ENCODE measurements around the gene LPCAT1.
"Not testable (repeated sequence)": the region's sequence is repeated elsewhere in the genome, so short reads cannot be mapped to it uniquely, and the experiment has no call there.

The LPCAT1 gene

DNA sequence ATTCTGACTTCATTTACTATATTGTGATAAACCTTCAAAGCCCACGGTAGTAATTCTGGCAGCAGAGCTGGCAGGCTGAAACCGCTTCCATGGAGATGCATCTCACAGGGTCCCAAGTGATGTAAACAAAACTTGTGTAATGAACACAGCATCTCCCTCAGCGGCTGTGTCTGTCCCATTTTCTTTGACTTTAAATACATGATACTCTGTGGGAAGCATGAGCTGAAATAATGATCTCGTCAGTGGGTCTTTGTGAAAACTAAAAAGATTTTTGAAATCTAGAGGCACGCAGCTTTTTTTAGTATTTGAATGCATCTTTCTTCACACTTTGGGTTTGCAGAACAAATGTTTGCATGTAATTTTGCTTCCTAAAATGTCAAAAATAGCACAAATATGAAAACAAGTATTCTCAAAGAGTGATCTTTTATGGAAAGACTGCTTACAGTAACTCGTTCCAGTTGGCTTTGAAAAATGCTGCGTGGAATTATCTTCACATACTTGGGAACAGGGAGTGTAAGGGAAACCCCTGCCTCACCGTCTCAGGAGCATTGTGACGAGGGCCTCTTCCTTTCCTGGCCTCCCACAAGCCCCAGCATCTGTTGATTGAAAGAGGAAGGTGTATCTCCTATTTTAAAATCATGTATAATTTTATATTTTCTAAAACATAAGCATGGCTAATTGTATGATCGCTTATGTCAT lies 18.1 kb upstream of the LPCAT1 start:
- no peak for DNase-seq (ENCODE audit: low read depth)

DNA sequence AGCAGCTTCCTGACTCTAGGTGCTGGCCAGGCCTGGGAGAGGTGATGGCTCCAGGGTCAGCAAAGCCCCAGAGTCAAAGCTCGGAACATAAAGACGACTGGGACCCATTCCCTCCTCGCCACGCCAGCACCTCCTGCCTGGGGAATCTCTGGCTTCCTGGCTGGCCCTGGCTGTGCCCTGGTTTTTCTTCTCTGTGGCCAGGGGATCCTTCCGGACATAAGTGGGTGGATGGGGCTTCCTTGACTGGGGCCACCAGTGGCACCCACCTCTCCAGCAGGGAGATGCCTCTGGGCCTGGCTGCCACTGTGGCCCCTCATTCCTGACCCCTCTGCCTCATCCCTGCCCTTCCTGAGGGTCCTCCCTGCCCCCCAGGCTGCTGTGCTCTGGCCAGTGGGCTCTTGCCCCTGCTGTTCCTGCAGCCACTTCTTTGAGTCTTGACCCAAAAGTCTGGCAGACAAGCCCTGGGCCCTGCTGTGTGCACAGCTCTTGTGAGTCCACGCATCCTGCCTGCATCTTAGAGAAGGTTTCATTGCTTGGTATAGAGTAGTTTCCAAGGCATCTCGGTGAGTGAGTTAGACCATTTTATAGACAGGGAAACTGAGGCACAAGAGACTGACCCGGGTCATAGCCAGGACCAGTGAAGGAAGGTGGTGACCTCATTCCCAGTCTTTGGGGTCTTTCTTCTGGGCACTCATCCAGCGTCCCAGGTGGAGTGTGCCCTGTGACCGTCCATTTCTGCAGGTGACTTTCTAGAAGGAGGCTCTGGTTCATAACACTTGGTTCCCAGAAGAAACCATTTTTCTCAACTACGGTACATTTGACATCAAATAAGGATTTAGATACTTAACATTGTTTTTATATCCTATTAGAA lies 17.3 kb upstream of the LPCAT1 start:
- no peak for DNase-seq (ENCODE audit: low read depth)

DNA sequence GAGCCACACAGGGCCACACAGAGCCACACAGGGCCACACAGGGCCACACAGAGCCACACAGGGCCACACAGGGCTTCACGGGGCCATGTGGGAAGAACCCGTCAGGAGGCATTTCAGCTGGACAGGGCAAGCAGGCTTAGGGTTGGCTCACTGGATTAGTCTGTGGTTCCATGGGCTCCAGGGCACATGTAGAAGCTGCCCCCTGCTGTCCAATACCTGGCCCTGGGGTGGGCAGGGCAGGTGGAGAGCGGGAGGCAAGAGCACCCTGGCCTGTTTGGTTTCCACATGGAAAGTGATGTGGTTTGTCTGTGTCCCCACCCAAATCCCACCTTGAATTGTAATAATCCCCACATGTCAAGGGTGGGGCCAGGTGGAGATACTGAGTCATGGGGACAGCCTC lies 16.4 kb upstream of the LPCAT1 start:
- DNase-seq (ENCODE audit: low read depth): no peak

DNA sequence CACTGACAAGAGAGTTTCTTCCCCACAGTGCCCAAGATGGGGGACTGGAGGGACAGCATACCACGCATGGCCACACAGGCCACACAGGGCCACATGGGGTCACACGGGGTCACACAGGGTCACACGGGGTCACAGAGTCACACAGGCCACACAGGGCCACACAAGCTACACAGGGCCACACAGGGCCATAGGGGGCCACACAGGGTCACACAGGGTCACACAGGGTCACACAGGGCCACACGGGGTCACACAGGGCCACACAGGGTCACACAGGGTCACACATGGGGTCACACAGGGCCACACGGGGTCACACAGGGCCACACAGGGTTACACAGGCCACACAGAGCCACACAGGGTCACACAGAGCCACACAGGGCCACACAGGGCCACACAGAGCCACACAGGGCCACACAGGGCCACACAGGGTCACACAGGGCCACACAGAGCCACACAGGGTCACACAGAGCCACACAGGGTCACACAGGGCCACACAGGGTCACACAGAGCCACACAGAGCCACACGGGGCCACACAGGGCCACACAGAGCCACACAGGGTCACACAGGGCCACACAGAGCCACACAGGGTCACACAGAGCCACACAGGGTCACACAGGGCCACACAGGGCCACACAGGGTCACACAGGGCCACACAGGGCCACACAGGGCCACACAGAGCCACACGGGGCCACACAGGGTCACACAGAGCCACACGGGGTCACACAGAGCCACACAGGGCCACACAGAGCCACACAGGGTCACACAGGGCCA lies 15.8 kb upstream of the LPCAT1 start:
- not testable (repeated sequence) for DNase-seq (ENCODE audit: low read depth)

DNA sequence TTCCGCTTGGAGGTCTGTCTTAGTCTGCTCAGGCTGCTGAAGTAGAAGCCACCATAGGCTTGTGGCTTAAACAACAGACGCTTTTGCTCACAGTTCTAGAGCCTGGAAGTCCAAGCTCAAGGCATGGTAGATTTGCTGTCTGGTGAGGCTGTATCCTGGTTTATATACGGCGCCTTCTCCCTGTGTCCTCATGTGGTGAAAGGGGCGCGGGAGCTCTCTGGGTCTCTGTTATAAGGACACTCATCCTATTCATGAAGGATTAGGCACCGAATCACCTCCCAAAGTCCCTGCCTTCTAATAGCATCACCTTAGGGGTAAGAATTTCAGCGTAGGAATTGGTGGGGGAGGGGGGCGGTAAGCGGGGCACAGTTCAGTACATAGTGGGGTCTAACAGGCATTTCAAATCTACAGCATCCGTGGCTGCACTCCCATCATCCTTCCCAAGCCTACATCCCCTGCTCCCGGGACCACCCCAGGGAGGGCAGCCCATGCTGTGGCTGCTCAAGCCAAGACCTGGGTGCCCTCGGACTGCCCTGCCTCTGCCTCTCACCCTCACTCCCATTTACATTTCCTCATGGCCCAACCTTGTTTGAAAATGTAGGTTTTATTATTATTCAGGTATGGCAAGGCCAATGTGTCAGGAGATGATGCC lies 15.1 kb upstream of the LPCAT1 start:
- no peak for DNase-seq (ENCODE audit: low read depth)

DNA sequence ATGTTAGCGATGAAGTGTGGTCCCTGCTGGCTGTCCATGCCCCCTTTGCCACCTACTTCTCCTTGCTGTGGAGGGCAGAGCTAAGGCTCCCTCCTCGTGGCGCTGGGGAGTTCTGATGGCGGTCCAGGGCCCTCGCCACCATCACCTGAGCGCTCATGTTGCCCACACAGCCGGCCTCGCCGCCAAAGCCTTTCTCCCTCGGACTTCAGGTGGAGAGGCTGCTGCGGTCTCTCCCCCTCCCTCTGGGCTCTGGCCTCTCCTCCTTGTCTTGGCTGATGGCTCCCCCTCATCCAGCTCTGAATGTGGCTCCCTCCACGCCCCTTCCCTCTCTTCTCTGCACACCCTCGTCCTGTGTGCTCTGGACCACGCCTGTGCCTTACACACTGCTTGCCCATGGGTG lies 14.5 kb upstream of the LPCAT1 start:
- DNase-seq (ENCODE audit: low read depth): no peak

DNA sequence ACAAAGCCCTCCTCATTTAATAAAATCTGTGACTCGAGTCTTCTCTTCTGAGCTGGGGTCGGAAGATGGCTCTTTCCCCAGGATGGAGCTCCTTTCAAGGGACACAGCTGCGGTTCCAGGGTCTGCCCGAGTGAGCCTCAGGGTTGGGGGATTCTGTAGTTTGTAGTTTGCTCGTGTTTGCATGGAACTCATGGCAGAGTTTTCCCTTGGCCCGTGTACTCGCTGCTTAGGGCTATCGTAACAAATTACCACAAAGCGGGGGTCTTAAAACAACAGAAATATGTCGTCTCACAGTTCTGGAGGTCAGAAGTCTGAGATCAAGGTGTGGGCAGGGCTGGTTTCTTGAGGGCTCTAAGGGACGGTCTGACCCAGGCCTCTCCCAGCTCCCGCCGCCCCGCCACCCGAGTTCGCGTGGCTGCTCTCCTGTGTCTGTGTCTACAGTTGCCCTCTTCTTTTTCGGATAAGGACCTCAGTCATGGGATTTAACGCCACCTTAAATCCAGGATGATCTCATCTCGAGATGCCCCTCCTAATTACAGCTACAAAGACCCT lies 13.9 kb upstream of the LPCAT1 start:
- no peak for DNase-seq (ENCODE audit: low read depth)

DNA sequence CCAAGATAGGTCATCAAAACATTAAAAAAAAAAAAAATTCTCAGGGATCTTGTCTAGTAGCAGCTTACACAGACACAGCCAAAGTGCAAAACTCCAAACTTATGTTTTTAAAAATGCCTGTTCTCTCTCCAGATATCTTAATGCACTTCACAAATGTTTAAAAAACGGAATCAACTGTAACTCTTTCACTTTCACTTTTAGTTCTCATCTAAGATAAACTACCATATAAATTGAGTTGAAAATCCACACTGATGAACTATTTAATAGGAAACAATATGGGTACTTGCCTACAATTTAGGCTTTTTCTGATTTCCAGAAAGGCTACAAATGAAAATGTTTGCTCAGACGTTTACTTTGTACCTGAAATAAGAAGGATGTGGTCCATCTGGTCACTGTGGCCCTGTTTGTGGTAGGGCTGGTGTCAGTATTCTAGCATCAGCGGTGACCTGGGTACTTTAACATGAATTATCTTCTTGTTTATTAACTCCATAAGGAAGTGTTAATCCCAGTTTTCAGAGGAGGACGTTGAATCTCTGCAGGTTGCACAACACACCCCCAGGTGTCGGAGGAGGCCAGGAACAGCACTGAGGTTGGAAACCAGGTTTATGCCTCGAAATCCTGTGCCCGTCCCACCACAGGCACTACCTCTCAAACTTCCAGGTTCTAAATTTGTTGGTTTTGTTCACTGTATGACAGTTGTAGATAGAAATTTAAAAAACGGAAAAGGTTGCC lies 13.3 kb upstream of the LPCAT1 start:
- no peak for DNase-seq (ENCODE audit: low read depth)

DNA sequence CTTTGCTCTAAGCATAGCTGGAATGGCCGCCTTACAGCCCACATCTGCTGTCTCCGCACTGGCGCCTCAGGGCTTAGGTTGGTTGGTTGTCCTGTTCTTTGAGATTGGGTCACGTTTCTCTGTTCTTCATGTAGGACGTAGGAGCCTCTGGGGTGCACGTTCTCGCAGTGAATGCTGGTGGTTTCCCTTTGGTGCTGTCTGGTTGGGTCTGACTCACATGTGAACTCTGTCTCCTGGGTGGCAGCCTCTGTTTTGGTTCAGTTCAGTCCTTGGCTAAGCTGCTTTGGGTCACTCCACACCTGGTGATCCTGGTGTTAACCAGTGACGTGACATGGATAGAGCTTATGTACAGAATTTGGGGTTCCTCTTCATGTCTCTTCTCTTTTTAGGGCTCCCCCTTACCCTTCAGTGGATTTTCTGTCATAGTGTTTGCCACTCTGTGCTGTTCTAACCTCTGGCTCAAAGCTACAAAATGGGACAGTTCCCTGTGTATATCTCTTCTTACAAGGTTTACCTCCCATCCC lies 12.6 kb upstream of the LPCAT1 start:
- DNase-seq (ENCODE audit: low read depth): peak; percentile 62

DNA sequence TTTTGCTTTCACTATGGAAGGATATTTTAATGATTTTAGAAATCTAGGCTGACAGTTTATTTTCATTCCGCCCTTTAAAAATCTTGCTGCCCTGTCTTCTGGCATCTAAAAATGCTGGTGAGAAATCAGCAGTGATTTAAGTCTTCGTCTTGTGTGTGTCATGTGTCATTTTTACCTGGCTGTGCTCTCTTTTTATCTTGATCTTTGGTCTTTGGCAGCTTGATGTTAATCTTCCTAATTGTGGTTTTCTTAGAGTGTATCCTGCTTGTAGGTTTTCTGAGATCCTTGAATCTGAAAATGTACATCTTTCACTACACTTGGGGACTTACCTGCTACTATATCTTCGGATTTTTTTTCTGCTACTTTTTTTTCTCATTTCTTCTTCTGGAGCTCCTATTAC lies 11.9 kb upstream of the LPCAT1 start:
- no peak for DNase-seq (ENCODE audit: low read depth)

DNA sequence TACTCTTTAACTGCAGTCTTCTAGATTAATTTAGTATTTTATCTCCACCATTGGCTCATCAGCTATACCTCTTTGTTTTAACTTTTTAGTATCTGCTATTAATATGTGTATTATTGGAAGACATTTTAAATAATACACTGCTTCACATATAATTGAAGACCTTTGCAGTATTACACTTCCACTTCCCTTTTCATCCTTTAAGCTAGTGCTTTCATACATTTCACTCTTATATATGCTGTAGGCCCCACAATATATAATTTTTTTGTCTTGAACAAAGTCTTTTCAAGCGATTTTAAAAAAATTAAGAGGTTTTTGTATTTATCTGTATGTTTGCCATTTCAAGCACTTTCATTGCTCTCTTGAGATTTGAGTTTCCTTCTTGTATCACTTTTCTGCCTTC lies 8.6 kb upstream of the LPCAT1 start:
- DNase-seq (ENCODE audit: low read depth): no peak

DNA sequence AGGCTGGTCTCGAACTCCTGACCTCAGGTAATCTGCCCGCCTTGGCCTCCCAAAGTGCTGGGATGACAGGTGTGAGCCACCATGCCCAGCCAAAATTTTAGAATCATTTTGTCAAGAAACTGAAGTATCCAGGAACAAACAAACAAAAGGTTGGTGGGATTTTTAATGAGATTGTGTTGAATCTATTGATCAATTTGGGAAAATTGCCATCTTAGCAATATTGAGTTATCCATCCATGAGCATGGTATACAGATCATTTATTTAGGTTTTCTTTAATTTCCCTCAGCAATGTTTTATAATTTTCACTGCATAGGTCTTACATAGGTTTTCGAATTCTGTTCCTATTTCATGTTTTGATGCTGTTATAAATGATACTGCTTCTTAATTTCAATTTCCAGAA lies 5.7 kb upstream of the LPCAT1 start:
- no peak for DNase-seq (ENCODE audit: low read depth)

DNA sequence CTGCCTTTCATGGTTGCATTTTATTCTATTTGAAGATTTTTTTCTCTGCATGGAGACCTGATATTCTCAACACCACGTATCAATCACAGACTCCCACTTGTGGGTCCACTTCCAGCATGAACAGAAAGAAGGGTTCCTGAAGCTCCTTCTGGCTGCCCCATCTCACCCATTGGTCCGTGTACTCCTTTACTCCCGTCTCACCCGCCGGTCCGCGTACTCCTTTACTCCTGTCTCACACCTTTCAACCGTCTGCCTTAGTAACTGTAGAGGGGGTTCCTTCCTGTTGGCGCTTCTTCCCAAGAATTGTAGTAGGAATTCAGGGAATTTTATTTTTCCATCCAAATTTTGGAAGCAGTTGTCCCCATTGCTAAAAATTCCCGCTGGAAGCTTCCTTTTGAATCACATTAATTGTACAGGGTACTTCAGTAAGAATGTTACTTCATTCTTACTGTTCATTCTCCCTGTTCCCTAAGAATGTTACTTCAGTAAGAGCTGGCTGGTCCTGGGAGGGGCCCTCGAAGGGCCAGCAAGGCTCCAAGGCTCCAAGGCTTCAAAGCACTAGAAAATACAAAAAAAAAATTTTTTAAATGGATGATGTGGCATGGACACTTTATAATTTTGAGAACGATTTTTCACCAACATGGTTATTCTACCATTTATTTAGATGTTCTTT lies 3.9 kb upstream of the LPCAT1 start:
- DNase-seq (ENCODE audit: low read depth): no peak

DNA sequence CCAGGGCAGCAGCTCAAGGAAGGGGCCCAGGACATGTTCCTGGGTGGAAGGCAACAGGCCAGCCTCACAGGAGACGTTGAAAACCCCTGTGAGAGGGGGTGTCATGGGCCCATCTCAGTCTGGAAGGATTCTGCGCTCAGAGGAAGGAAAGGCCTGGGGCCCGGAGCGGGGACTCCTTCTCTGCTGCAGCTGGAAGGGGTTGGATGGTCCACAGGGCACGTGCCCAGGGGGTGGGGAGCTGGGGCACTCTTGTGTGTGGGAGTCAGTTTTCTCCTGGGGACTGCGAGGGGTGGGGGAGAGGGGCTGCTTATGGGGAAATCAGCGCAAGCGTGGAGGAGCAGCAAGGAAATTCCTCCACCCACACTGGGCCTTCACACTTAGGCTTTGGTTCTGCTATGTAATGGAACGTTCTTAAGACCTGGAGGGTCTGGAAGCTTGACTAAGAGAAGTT lies 2.9 kb upstream of the LPCAT1 start:
- no peak for DNase-seq (ENCODE audit: low read depth)

DNA sequence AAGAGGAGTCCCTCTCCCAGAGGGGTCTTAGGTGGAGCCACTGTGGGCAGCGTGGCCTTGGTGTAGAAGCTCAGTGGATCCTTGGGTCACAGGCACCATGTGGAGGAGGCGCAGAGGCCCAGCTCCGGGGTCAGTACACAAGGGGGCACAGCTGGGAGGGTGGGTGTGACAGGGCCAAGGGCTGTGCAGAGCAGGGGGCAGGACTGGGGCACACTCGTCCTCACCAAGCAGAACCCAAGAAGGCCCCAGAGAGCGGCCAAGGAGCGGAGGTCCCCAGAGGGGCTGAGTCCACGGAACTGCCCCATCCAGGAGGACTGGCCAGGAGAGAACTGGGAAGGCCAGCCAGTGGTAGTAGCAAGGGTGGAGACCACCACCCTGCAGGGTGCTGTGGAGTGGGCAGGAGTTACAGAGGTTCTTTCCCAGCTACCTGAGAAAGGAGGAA lies 2.5 kb upstream of the LPCAT1 start:
- DNase-seq (ENCODE audit: low read depth): no peak

DNA sequence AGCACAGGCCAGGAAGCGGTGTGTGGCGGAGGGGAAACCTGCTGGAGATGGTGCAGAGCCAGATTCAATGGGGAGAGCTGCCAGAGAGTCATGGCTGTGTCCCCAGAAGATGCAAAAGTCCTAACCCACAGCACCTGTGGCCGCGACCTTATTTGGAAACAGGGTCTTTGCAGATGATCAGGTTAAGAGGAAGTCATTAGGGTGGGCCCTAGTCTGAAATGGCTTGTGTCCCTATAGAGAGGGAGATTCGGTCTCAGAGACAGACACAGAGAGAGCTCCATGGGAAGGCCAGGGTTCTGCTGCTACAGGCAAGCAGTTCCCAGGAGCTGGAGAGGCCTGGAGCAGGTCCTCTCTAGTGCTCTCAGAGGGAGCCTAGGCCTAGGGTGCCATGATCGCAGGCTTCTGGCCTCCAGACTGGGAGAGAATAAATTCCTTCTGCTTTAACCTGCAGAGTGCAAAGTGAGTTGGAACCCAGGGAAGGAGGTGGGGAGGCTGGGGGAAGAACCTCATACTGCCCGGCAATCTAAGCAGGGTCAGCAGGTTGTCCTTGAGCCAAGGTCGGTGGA lies 1.9 kb upstream of the LPCAT1 start:
- no peak for DNase-seq (ENCODE audit: low read depth)

DNA sequence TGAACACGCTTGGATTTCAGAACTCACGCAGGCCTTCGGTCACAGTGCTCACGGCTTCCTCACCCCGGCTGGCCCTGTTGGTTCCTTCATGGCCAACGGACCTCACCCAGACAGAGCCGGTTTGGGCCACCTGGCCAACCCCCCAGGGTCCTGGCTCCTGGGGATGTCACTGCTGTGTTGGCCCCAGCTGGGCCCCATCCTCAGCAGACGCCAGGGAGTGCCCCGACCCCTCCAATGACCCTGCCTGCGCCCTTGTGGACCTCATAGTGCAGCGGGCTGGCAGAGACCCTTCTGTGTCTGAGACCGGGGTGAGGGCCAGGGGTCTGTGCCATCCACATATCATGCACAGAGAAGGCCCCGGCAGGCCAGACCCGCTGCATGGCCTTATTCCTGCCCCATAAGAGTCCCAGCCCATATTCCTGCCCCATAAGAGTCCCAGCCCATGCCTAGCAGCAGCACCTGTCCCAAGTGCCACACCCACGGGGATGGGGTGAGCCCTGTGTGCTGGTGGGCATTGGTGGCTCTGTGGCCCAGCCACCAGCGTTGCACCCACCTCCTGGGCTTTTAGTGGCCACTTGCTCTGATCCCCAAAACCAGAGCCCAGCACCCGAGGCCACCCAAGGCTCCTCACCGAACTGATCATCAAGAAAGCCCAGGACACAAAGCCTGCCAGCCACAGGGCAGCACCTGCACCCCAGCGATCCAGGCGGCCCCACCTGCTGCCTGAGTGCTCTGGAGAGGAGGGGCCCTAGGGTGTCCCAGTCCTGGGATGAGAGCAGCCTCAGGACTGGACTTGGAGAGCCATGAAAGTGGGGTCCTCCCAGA lies 1.3 kb upstream of the LPCAT1 start:
- DNase-seq (ENCODE audit: low read depth): no peak

DNA sequence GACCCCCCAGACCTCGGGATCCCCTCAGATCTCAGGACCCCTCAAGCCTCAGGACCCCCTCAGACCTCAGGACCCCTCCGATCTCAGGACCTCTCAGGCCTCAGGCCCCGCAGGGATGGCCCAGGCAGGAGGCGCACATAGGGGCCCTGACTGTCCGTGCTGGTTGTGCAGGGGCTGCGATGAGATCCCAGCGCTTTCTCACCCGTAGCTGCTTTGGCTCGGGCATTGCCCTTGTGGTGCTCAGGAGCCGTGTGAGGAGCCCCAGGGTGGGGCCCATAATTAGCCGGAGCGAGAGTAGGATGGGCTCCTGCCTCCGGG lies 680 bp upstream of the LPCAT1 start:
- no peak for DNase-seq (ENCODE audit: low read depth)

DNA sequence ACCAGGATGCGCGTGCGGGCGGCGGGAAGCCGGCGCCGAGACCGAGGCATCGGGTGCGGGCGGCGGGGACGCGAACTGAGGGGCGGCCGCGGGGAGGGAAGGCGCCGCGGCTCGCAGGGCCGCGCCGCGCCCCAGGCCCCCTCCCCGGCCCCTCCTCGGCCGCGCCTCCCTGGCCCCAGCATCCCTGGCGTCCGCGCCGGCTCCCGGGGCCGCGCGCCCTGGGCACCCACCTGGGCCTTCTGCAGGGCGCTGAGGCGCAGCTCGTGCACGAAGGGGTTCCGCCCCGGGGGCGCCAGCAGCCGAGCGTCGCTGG lies 324 bp downstream of the LPCAT1 start:
- DNase-seq (ENCODE audit: low read depth): no peak
